MM.1S (cell line): ENCODE results near the gene CSF3.

Experiments
- EZH2 ChIP-seq: fragments of 300-600 bp; sonication (generic); optimal IDR thresholded peaks from 2 replicates; pipeline ENCODE3; 2017; ENCODE audit warnings: low read depth, mild to moderate bottlenecking, antibody characterized with exemption, low read length, mixed read lengths
- EZH2phosphoT487 ChIP-seq: fragments of 300-600 bp; sonication (generic); IDR thresholded peaks from 2 replicates; pipeline ENCODE4 v1.6.1; 2018; ENCODE audit warnings: antibody characterized with exemption, low read length
- TF ChIP-seq, protein P1 (sequence below): fragments of 300-600 bp; sonication (generic); IDR thresholded peaks from 2 replicates; pipeline ENCODE4 v1.5.1; 2016; ENCODE audit warnings: antibody characterized with exemption, low read length, mixed read lengths

GRCh38 chr17:40062329-40063186 is 47.3 kb downstream of the CSF3 start, which contains the start of gene THRA:
- TF ChIP-seq, protein P1, sequence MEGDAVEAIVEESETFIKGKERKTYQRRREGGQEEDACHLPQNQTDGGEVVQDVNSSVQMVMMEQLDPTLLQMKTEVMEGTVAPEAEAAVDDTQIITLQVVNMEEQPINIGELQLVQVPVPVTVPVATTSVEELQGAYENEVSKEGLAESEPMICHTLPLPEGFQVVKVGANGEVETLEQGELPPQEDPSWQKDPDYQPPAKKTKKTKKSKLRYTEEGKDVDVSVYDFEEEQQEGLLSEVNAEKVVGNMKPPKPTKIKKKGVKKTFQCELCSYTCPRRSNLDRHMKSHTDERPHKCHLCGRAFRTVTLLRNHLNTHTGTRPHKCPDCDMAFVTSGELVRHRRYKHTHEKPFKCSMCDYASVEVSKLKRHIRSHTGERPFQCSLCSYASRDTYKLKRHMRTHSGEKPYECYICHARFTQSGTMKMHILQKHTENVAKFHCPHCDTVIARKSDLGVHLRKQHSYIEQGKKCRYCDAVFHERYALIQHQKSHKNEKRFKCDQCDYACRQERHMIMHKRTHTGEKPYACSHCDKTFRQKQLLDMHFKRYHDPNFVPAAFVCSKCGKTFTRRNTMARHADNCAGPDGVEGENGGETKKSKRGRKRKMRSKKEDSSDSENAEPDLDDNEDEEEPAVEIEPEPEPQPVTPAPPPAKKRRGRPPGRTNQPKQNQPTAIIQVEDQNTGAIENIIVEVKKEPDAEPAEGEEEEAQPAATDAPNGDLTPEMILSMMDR, result no peak
- TF ChIP-seq EZH2phosphoT487 (no peak), EZH2 (no peak)
